K562 (cell line): Measurements from ENCODE around the gene RPLP2. TPM values are rescaled to one million over a fixed set of nuclear protein-coding genes. Genes with fewer than 3 reads are reported as not detected.

Source experiments
- ATAC-seq: fragments of 200-7000 bp; cut with Tn5 transposase; 3 replicates; pipeline ENCODE4 v1.9.1; 2020; ENCODE audit warnings: moderate library complexity
- BruUV-seq: library from RNA; stranded (reverse); fragments of 400-500 nt; replicated peaks from 2 replicates; lab custom pipeline; 2021; lab: Mats Ljungman, UMichigan
- CTCF ChIA-PET: fragments of 300-600 bp; formaldehyde crosslinking; extraction: SDS; loops from one replicate; lab custom pipeline; 2021; ENCODE audit warnings: low intra/inter-chr PET ratio; lab: Yijun Ruan, JAX
- POLR2A ChIA-PET: fragments of 300-600, 350-650 bp; sonication (Branson Sonifier 250); formaldehyde crosslinking; extraction: SDS; loops from one replicate; lab custom pipeline; 2021; ENCODE audit warnings: antibody characterized with exemption, inconsistent platforms; lab: Yijun Ruan, JAX
- DNase-seq, 4 experiments: peaks; one replicate each; pipeline versions ENCODE4 v3.0.0 to v3.0.0-alpha.2; 2011 to 2018; ENCODE audit warnings: low spot score in 3 of 4, mixed read lengths in 3 of 4; ENCODE audit errors: extremely low read depth in 1 of 4
- FAIRE-seq: peaks from 2 replicates; lab custom pipeline; 2011; peaks lifted over from hg19 to GRCh38; lab: Jason Lieb, UNC
- H2AFZ ChIP-seq: 2 replicates; pipeline ENCODE4 v1.6.0; 2011; ENCODE audit warnings: low read depth, low read length, control low read depth, inconsistent platforms
- H3K27ac ChIP-seq: fragments of 200-600 bp; 3 replicates; pipeline ENCODE4 v1.8.0; 2011; ENCODE audit warnings: low read depth, mild to moderate bottlenecking, control low read depth, inconsistent platforms, low read length, moderate library complexity, mixed read lengths; ENCODE audit errors: extremely low read depth
- H3K27me3 ChIP-seq, 2 experiments: fragments of 300-600 bp in 1 of 2; 2 replicates in 1 of 2; 3 replicates in 1 of 2; pipeline versions ENCODE4 v1.6.0 to v1.8.0; 2011; ENCODE audit warnings: inconsistent platforms in 2 of 2, low read length in 2 of 2, mild to moderate bottlenecking in 1 of 2, mixed read lengths in 1 of 2, moderate library complexity in 1 of 2; ENCODE audit not compliant: control insufficient read depth in 2 of 2, insufficient read depth in 2 of 2
- H3K36me3 ChIP-seq: fragments of 300-600 bp; 3 replicates; pipeline ENCODE4 v1.8.0; 2011; ENCODE audit warnings: mild to moderate bottlenecking, low read length, inconsistent platforms; ENCODE audit not compliant: control insufficient read depth, insufficient read depth
- H3K4me1 ChIP-seq, 2 experiments: fragments of 200-600 bp in 1 of 2; replicated peaks in 1 of 2; 2 replicates in 1 of 2; 3 replicates in 1 of 2; pipeline versions ENCODE4 v1.5.1 to v1.8.0; 2011; ENCODE audit warnings: inconsistent platforms in 2 of 2, low read length in 2 of 2, mild to moderate bottlenecking in 1 of 2, mixed read lengths in 1 of 2, moderate library complexity in 1 of 2; ENCODE audit not compliant: control insufficient read depth in 2 of 2, insufficient read depth in 2 of 2
- H3K4me2 ChIP-seq: 2 replicates; pipeline ENCODE4 v1.6.1; 2011; ENCODE audit warnings: low read length, control low read depth, inconsistent platforms, mixed read lengths; ENCODE audit not compliant: insufficient read depth
- H3K4me3 ChIP-seq: fragments of 200-600 bp; sonication (generic), shearing (Covaris generic); 2 replicates; pipeline ENCODE4 v1.5.1; 2016; ENCODE audit warnings: control low read depth, inconsistent platforms
- H3K79me2 ChIP-seq: fragments of 200-600 bp; 3 replicates; pipeline ENCODE4 v1.8.0; 2011; ENCODE audit warnings: low read length, inconsistent platforms; ENCODE audit not compliant: control insufficient read depth, insufficient read depth
- H3K9ac ChIP-seq, 2 experiments: 2 replicates each; pipeline versions ENCODE4 v1.6.0 to v1.6.1; 2011; ENCODE audit warnings: low read depth in 2 of 2, low read length in 2 of 2, control low read depth in 1 of 2, inconsistent platforms in 1 of 2, mild to moderate bottlenecking in 1 of 2, mixed read lengths in 1 of 2; ENCODE audit not compliant: insufficient read depth in 1 of 2
- H3K9me1 ChIP-seq: one replicate; pipeline ENCODE4 v1.6.0; 2011; ENCODE audit warnings: inconsistent platforms, mild to moderate bottlenecking, low read length, moderate library complexity; ENCODE audit not compliant: control insufficient read depth, insufficient read depth
- H3K9me3 ChIP-seq: replicated peaks from 2 replicates; pipeline ENCODE4 v1.5.1; 2011; ENCODE audit warnings: low read depth, low read length, inconsistent platforms; ENCODE audit not compliant: control insufficient read depth, insufficient read depth
- H4K20me1 ChIP-seq: replicated peaks from 2 replicates; pipeline ENCODE4 v1.6.1; 2011; ENCODE audit warnings: low read length, inconsistent platforms, mixed read lengths; ENCODE audit not compliant: control insufficient read depth, insufficient read depth
- ATF6 ChIP-seq: sonication (generic); formaldehyde crosslinking; IDR thresholded peaks from 2 replicates; pipeline ENCODE4 v1.4.0; 2020; ENCODE audit warnings: mild to moderate bottlenecking, missing genetic modification reagents
- GATAD2B ChIP-seq: fragments of 450-650 bp; IDR thresholded peaks from 2 replicates; pipeline ENCODE4 v1.6.1; 2017; ENCODE audit warnings: mild to moderate bottlenecking, borderline replicate concordance
- HNRNPK ChIP-seq: fragments of 200-400 bp; formaldehyde crosslinking; IDR thresholded peaks from one replicate; pipeline ENCODE4 v1.6.1; 2018; ENCODE audit warnings: mild to moderate bottlenecking, low read depth, low read length; ENCODE audit not compliant: poor library complexity, severe bottlenecking
- KLF13 ChIP-seq: fragments of 450-650 bp; IDR thresholded peaks from 2 replicates; pipeline ENCODE4 v1.6.1; 2016; ENCODE audit warnings: missing genetic modification characterization, low read depth, mild to moderate bottlenecking, missing compliant biosample characterization, moderate library complexity, borderline replicate concordance
- MITF ChIP-seq: IDR thresholded peaks from 2 replicates; pipeline ENCODE4 v1.6.1; 2014; ENCODE audit warnings: antibody characterized with exemption
- REST ChIP-seq, 2 experiments: fragments of 450-650 bp; formaldehyde crosslinking in 1 of 2; IDR thresholded peaks; 2 replicates each; pipeline versions ENCODE4 v1.4.0 to v1.6.1; 2014 to 2020; ENCODE audit warnings: mild to moderate bottlenecking in 2 of 2, borderline replicate concordance in 1 of 2, low read depth in 1 of 2
- SMARCA5 ChIP-seq: fragments of 450-650 bp; IDR thresholded peaks from 2 replicates; pipeline ENCODE4 v1.6.1; 2016
- WGBS: fragments of 100-300 bp; shearing (Covaris generic); methylation state at CpG from one replicate; pipeline ENCODE4 v1.1.6; 2016; ENCODE audit warnings: low coverage, mixed read lengths; ENCODE audit not compliant: insufficient coverage; ENCODE audit errors: missing lambda C conversion rate; 5-methylcytosine and 5-hydroxymethylcytosine counted together
- in situ Hi-C: fragments of 300-500 bp; cut with MboI; formaldehyde crosslinking; loops from 4 replicates; pipeline ENCODE4 v1.15.0; 2018; ENCODE audit warnings: inconsistent platforms, mixed read lengths
- intact Hi-C: fragments of 100-400 bp; cut with micrococcal nuclease; formaldehyde crosslinking; loops from 2 replicates; pipeline ENCODE4 v1.14.2; 2022
- polyA plus RNA-seq, 8 experiments: library from polyadenylated mRNA; depleted of rRNA in 4 of 8; stranded (reverse) in 5 of 8; unstranded in 3 of 8; fragments of >200 nt; fragmentation: Nextera tagmentation in 2 of 8; fragmentation: Illumina TruSeq in 1 of 8; extraction: Ambion mirVana in 2 of 8; extraction: Trizol in 1 of 8; gene quantifications; 2 replicates each; pipeline versions ENCODE4 v1.2.1 to v1.2.3, GENCODE V29; 2011 to 2014; ENCODE audit warnings: inconsistent platforms in 1 of 8, missing spikeins in 1 of 8
- total RNA-seq, 7 experiments: library from RNA; depleted of rRNA in 6 of 7; stranded (reverse); fragments of >200 nt in 6 of 7; fragmentation: Illumina TruSeq in 2 of 7; extraction: Trizol in 2 of 7; gene quantifications; 2 replicates each; pipeline versions ENCODE4 v1.2.1 to v1.2.3, GENCODE V29; 2011 to 2021; ENCODE audit warnings: low replicate concordance in 1 of 7

Gene RPLP2
- total and polyA plus RNA-seq, 9 of the 15 experiments (the other 6 are each of a cell fraction or from before 2014, with no cell fraction given): 528 to 3,807 (median 1,633) TPM

- H4K20me1 ChIP-seq: peaks cover 24% of the 10 kb centered on the region
- H3K27ac ChIP-seq: peak overlapping the region; percentile 98
- FAIRE-seq (peak; percentile 11), DNase-seq (peak in 2 of 4 experiments; percentile 77 to 82), ATAC-seq (peak; percentile 70)
- H3K9ac ChIP-seq: peak overlapping the region; percentile 94 to 98
- no peaks in the 10 kb centered on the region for H3K9me3 ChIP-seq
- peak overlapping the region; percentile 100 for H3K4me2 ChIP-seq
- peak overlapping the region; percentile 98 for H2AFZ ChIP-seq
- POLR2A ChIA-PET: interaction anchor here (0.6 to 4.3 kb wide), 19 partner anchors 8 to 1976 kb away, joined by 3 to 26 read pairs (median 5); partner anchors contain the start of genes HRAS, PNPLA2, POLR2L and TSPAN4
- H3K36me3 ChIP-seq: peaks cover 37% of the 10 kb centered on the region
- under 1% methylated on average over 34 of the region's 36 CpGs for WGBS
- CTCF ChIA-PET: interaction anchor here (0.6 kb wide), 1 partner anchor 130 kb away, joined by 3 read pairs; no protein-coding TSS in a partner anchor
- BruUV-seq: TSS peak; percentile 84
- in situ Hi-C loops: no loop called here
- H3K9me1 ChIP-seq: no peaks in the 10 kb centered on the region
- intact Hi-C loops: loop anchor here (2.0 kb wide), 1 partner anchor 34 kb away; the partner anchor contains the start of genes POLR2L and TSPAN4
- H3K4me3 ChIP-seq: peak overlapping the region; percentile 99
- peaks cover 24 to 69% of the 10 kb centered on the region in 2 experiments; a peak in 4 of 5 replicates for H3K4me1 ChIP-seq
- H3K79me2 ChIP-seq: peaks cover 78% of the 10 kb centered on the region
- H3K27me3 ChIP-seq: no peaks in the 10 kb centered on the region
- TF ChIP-seq ATF6 (no peak), KLF13 (tag) (peak; percentile 25; the same call in 1 of the 2 replicates), REST (IDR thresholded peaks at IDR 0.05; ENCODE audit: borderline replicate concordance) (peak; percentile 83), REST (CRISPR knock-in tag; IDR thresholded peaks at IDR 0.05; ENCODE audit: low read depth) (no peak), GATAD2B (no peak), MITF (no peak), SMARCA5 (no peak; the same call in 1 of the 2 replicates), HNRNPK (no peak)
These were observed 1.1 kb upstream of the RPLP2 start for GRCh38 chr11:808427-809286.
